HG02623 (cell line): ENCODE results near the gene ACCS.

Experiments used
- ATAC-seq: cut with Tn5 transposase; IDR thresholded peaks from one replicate; pipeline ENCODE4 v1.9.1; 2021; ENCODE audit warnings: moderate library complexity; ENCODE audit not compliant: unreplicated experiment

The ACCS gene

DNA sequence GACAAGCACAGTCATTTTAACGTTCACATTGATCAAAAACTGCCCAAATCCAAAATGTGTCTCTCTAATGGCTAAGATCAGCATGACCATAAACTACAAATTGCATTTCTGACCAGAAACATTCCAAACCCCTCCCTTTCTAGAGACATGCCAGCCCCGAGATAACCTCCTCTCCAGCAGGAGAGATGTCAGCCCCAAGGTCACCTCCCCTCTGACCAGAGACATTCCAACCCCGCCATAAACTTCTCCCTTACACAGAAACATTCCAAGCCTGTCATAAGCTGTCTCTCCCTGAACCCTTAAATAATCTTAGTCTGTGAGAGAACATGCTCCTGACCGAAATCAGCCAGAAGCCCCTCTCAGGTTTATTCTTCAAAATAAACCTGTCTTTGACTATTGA is 22.8 kb downstream of the ACCS start:
- no peak for ATAC-seq

DNA sequence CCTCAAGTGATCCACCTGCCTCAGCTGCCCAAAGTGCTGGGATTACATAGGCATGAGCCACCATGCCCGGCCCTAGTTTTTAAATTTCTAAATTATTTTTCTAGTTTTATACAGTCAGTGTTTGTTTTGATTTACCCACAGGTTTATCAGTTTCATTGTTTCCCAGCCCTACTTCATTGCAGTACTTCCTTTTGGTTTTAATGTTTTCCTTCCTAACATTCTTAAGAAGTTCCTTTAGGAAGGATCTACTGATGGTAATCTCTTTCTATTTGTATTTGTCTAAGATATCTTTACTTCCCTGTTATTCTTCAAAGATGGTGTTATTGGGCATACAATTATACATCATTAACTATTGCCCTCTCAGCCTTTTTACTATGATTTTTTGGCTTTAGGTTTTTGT is 24.5 kb downstream of the ACCS start:
- no peak for ATAC-seq

GRCh38 chr11:44094260-44094868 is 28.3 kb downstream of the ACCS start:
- no peak for ATAC-seq

DNA sequence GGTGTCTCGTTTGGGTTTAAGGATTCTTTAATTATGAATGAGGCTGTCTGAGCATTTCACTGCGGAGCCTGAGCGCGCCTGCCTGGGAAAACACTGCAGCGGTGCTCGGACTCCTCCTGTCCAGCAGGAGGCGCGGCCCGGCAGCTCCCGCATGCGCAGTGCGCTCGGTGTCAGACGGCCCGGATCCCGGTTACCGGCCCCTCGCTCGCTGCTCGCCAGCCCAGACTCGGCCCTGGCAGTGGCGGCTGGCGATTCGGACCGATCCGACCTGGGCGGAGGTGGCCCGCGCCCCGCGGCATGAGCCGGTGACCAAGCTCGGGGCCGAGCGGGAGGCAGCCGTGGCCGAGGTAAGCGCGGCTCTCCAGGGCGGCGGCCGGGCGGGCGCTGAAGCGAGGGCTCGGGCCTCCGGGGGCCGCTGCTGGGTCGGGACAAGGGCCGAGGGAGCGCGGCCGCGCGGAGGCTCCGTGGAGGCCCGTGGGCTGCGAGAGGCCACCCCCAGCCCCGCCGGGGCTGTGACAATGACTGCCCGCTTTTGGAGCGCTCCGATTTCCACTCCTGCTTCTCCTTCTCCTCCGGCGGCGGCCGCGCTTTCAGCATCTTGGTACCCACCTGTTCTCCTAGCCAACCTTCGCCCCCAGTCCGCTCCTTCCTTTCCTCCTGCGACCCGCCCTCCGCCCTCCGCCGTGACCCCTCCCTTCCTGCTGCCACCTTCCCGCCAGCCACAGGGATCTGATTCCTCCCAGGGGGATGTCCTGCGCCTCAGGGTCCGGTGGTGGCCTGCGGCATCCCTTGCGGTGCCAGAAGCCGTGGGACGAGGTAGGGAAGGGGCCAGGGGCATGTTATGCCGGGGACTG is 29.7 kb downstream of the ACCS start, which contains the start of gene EXT2:
TSS of gene EXT2 (plus strand) at position 173 of the 854 bp plus-strand sequence. CDS start 12,035 bp downstream, outside the sequence.
- peak; percentile 86 for ATAC-seq

- ATAC-seq, result no peak
Observed at GRCh38 chr11:44096360-44097185, 30.5 kb downstream of the ACCS start.

- ATAC-seq, result no peak
Observed at GRCh38 chr11:44097821-44098220, 31.8 kb downstream of the ACCS start.

DNA sequence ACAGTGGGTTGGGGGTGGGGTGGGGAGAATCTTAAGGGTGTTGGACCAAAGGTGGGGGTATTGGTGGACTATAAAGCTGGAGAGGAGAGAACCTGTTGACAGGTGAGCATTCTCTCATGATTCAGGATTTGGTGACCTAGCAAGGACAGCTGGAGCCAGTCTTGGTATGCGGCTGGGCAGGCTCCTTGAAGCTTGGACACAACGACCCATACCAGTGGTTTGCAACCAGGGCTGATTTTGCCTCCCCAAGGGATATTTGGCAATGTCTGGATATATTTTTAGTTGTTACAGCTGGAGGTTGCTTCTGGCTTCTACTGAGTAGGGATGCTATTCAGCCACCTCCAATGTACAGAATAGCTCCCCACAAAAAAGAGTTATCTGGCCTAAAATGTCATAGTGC is 35.0 kb downstream of the ACCS start:
- no peak for ATAC-seq

DNA sequence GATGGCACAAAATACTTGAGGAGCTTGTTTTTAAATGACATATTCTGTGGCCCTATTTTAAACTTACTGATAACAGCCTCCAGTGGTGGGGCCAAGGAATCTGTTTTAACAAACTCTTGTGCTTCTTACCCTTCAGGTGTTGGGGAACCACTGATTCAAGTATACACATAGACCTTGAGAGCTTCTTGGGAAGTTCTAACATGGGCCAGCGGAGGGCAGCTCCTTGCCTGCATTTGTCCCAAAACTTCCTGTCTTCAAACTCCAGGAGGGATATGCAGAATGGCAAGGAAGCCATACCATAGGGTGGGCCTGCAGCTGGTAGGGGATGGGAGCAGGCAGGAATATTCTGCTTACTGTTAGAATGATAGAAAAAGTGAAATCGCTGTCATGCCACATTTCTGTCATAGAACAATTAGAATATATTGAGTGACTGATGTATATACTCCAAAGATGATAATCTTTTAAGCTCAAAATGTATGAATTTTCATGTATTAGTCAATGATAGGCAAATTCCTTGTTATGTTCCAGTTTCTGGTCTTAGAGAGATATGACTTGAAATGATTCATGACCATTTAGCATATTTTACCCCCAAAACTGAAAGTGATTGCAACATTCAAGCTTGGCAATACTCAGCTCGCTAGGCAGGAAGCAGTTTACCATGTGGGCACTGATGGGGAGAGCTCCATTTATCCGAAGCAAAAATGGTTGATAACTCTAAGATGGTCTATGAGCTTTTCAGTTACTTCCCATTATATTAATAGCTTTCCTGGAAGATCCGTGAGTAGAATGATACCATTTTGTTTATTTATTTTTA is 38.6 kb downstream of the ACCS start:
- ATAC-seq, result no peak

DNA sequence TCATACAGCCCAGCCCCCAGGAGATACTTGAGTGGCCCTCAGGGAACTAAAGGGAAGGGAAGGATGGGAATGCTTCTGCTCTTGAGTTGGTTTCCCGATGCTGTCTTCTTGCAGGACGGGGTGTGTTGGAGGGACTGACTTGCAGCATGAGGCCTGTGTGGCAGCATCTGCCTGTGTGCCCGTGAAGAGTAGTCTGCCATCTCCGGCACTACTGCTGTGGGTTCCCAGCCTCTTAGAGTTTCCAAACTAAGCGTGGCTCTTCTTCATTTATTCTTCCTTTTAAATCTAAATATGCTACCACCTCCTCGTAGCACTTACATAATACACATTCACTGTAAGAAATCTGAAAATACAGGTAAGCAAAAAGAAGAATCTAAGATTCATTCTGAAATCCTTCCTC is 42.2 kb downstream of the ACCS start:
- no peak for ATAC-seq

- ATAC-seq, result peak; percentile 84
Observed at GRCh38 chr11:44110231-44110679, 44.2 kb downstream of the ACCS start.

DNA sequence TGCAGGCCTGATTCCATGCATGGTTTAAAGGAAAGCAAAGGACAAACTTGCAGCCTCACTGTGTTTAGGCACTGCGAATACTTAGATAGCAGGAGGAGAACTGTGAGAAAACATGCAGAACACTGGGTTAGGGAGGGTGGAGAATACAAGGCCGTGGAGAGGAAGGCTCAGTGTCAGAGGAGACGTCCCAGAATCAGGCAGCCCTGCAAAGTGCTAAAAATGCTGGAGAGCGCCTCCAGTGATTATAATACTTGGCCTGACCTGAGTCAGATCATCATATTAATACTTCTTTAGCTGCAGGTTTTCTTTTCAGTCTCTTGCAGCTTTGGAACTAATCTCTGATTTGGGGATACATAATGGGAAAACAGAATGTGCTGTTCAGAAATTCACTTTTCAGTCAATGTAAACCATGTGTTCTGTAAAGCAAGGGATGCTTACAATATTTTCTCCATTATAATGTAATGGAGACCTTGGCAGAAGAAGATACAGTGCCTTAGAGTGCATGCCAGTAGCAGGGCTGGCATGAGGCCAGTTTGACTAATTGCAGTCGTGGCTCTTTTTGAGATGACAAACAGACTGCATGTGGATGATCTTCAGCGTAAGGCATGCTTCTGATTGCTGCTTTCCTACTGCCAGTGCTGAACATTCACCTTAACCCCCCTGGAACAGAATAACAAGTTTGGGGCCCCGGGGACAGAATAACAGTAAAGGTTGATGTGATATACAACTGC is 46.2 kb downstream of the ACCS start:
- ATAC-seq, result no peak

DNA sequence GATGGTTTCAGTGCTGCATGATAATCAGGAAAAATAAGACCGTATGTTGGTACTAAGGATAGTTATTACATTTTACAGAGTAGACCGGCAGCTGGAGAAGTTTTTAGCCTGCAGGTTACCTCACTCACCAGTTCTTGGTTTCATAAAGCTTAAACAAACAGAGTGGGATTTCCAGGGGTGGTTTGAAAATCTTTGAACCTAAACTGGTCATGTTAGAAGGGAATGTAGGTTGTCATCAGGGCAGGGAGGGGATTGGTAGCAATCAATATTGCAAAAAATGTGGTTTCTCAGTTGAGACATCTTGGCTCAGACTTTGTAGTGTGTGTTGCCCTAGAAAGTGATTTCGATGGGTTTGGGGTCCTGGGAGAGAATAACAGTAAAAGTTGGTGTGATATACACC is 46.9 kb downstream of the ACCS start:
- no peak for ATAC-seq

DNA sequence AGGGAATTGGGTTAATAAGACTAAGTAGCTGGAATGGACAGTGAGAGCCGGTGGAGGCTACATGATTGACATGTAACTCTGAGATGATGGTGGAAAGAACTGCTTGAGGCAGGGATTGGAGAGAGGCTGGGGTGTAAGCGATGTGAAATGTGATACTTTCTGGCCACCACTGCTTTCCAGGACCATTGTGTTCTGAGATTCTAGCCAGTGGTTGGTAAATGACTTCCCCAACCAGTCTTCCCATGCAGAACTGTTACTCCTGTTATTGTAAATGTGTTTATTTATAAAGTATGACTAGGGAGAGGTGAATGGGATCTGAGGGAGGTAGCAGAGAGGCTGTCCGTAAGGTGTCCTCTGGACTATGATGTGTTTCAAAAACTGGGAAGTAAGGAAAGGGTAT is 47.5 kb downstream of the ACCS start:
- no peak for ATAC-seq

- no peak for ATAC-seq
Observed at GRCh38 chr11:44116234-44116830, 50.3 kb downstream of the ACCS start.

DNA sequence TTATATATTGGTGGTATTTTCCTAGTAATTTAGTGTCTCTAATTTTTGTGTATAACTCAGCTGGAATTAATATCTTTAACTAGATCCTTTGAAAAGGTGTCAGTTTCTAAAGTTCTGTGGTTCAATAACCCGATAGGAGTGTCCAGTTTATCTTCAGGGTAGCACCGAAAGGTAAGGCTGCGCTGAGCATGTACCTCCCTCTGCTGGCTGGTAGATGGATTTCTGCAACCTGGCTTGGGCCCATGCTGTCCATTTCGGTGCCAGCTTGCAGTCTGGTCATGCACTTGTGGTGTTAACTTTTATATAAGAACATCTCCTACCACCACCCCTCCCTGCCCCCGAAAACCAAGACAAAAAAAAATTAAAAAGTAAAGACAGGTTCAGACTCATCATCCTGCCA is 54.1 kb downstream of the ACCS start:
- no peak for ATAC-seq

DNA sequence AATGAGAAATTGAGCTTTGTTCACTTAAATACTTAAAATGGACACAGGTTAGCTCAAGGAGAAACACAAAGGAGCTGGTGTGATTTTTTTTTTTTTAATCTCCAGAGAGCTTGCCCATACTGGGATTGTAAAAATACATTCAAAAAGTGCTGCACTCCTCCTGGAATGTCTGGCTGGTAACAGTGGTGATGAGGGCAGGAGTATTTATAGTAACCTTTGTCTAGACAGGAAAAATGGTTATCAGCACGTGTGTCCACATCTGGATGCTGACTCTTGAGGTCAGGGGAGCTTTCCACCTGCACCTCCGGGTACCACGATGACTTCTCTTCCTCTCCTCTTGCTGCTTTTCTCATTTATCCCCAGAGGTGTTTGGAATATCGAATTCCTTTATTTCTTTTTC is 59.5 kb downstream of the ACCS start:
- no peak for ATAC-seq

- ATAC-seq, result no peak
Observed at GRCh38 chr11:44126304-44126703, 60.2 kb downstream of the ACCS start.

DNA sequence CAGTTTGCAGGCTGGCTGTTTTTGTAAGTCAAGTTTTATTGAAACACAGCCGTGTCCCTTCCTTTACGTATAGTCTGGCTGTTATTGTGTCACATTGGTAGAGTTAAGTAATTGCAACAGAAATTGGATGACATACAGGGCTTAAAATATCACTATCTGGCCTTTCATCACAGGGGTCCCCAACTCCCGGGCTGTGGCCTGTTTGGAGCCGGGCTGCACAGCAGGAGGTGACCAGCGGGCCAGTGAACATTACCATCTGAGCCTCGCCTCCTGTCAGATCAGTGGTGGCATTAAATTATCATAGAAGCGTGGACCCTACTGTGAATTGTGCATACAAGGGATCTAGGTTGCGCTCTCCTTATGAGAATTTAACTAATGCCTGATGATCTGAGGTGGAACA is 61.1 kb downstream of the ACCS start:
- no peak for ATAC-seq

- no peak for ATAC-seq
Observed at GRCh38 chr11:44128729-44129128, 62.7 kb downstream of the ACCS start.

DNA sequence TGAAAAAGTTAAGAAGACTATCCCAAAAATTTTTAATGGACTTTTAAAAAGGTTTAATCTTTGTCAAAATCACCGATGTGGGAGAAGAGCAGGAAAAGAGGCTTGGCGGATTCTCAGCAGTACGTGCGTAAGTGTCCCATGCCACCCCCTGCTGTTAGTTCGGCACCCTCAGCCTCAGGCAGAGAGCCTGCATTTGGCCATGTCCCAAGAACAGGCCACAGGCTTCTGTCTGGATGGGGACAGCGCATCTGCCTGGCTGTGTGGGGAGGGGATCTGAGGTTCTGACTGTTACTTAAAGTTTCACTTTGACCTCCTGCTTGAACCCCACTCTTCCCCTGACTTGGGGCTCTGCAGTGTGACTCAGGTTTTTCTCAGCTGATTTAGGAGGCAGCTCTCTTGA is 64.7 kb downstream of the ACCS start:
- no peak for ATAC-seq
